Testis (tissue), 2 donors: ENCODE results near the gene ELOVL2.

Source experiments
- CTCF ChIP-seq, 3 experiments: fragments of 450-650 bp in 2 of 3; fragments of 200-600 bp in 1 of 3; sonication (generic) in 1 of 3; IDR thresholded peaks; one replicate each; pipeline ENCODE4 v1.5.1; 2016 to 2019; ENCODE audit warnings: antibody characterized with exemption in 3 of 3, mild to moderate bottlenecking in 2 of 3, moderate library complexity in 1 of 3
- POLR2A ChIP-seq: fragments of 450-650 bp; IDR thresholded peaks from one replicate; pipeline ENCODE4 v1.6.1; 2017; ENCODE audit warnings: antibody characterized with exemption, mild to moderate bottlenecking, moderate library complexity

GRCh38 chr6:11036977-11037430 lies 7.1 kb downstream of the ELOVL2 start:
- TF ChIP-seq CTCF (IDR thresholded peaks at IDR 0.05) (no peak), POLR2A (no peak)
